Stomach (tissue), 9 donors: ENCODE measurements around the gene CAMK2G. TPM values are rescaled to one million over a fixed set of nuclear protein-coding genes. Genes with fewer than 3 reads are reported as not detected.
"Not testable (repeated sequence)": the region's sequence is repeated elsewhere in the genome, so short reads cannot be mapped to it uniquely, and the experiment has no call there.

ENCODE experiments used
- DNase-seq, 2 donors: peaks; one replicate each; pipeline versions ENCODE4 v3.0.0 to v3.0.0-alpha.2; 2013 to 2019
- H3K27ac ChIP-seq, 5 donors: fragments of 200-600 bp in 4 of 5; sonication (generic) in 4 of 5; one replicate each; pipeline ENCODE4 v1.5.1; 2013 to 2019; ENCODE audit warnings: mild to moderate bottlenecking in 1 of 5, moderate library complexity in 1 of 5
- H3K27me3 ChIP-seq, 3 donors: fragments of 200-600 bp; sonication (generic); one replicate each; pipeline ENCODE4 v1.5.1; 2017 to 2019; ENCODE audit warnings: mixed run types in 1 of 3
- H3K36me3 ChIP-seq, 4 donors: fragments of 200-600 bp; sonication (generic); 1 replicate in 3 of 4; 2 replicates in 1 of 4; pipeline ENCODE4 v1.5.1; 2016 to 2019
- H3K4me1 ChIP-seq, 4 donors: fragments of 200-600 bp; sonication (generic); one replicate each; pipeline ENCODE4 v1.5.1; 2016 to 2019
- H3K4me3 ChIP-seq, 4 donors: fragments of 200-600 bp; sonication (generic) in 3 of 4; one replicate each; pipeline ENCODE4 v1.5.1; 2016 to 2019; ENCODE audit warnings: mild to moderate bottlenecking in 1 of 4
- H3K9me3 ChIP-seq, 4 donors: fragments of 200-600 bp; sonication (generic); one replicate each; pipeline ENCODE4 v1.5.1; 2016 to 2019
- EP300 ChIP-seq: sonication (generic); formaldehyde crosslinking; IDR thresholded peaks from one replicate; pipeline ENCODE4 v1.6.1; 2017; ENCODE audit warnings: antibody characterized with exemption
- POLR2A ChIP-seq, 4 donors: fragments of 450-650 bp; IDR thresholded peaks; one replicate each; pipeline ENCODE4 v1.6.1; 2016; ENCODE audit warnings: antibody characterized with exemption in 4 of 4, control low read depth in 2 of 4, mild to moderate bottlenecking in 1 of 4, moderate library complexity in 1 of 4
- POLR2AphosphoS5 ChIP-seq, 3 donors: sonication (generic); formaldehyde crosslinking; IDR thresholded peaks; one replicate each; pipeline ENCODE4 v1.6.1; 2016; ENCODE audit warnings: antibody characterized with exemption in 3 of 3
- WGBS, 5 donors: extraction: QIAGEN DNeasy Blood & Tissue Kit in 3 of 5; methylation state at CpG; one replicate each; pipeline versions ENCODE4 v1.1.5 to v1.1.7; 2013 to 2018; 5-methylcytosine and 5-hydroxymethylcytosine counted together
- intact Hi-C: fragments of 100-400 bp; cut with DNase I; formaldehyde crosslinking; loops from one replicate; pipeline ENCODE4 v1.15.1; 2023; ENCODE audit warnings: low total_unique reads
- polyA plus RNA-seq, 3 donors: library from polyadenylated mRNA; stranded (reverse); fragments of 200-250 nt; gene quantifications; one replicate each; pipeline ENCODE4 v1.2.3, GENCODE V29; 2013
- total RNA-seq, 5 donors: library from RNA; depleted of rRNA; stranded (reverse); fragments of >200 nt; gene quantifications; one replicate each; pipeline versions ENCODE4 v1.1.0 to v1.2.3, GENCODE V29; 2014 to 2016
- TF ChIP-seq, protein P1 (sequence below), 7 experiments: fragments of 450-650 bp in 4 of 7; fragments of 200-600 bp in 3 of 7; sonication (generic) in 3 of 7; IDR thresholded peaks; one replicate each; pipeline ENCODE4 v1.5.1; 2016 to 2019; ENCODE audit warnings: antibody characterized with exemption in 7 of 7, control low read depth in 2 of 7, mild to moderate bottlenecking in 1 of 7
- donor health status: healthy with polysubstance abuse.
- donor health status: Bipolar disorder and iron deficiency.
- donor health status: healthy.

CAMK2G gene
- total and polyA plus RNA-seq, 8 donors: 7.5 to 93.3 (median 29.6) TPM

DNA sequence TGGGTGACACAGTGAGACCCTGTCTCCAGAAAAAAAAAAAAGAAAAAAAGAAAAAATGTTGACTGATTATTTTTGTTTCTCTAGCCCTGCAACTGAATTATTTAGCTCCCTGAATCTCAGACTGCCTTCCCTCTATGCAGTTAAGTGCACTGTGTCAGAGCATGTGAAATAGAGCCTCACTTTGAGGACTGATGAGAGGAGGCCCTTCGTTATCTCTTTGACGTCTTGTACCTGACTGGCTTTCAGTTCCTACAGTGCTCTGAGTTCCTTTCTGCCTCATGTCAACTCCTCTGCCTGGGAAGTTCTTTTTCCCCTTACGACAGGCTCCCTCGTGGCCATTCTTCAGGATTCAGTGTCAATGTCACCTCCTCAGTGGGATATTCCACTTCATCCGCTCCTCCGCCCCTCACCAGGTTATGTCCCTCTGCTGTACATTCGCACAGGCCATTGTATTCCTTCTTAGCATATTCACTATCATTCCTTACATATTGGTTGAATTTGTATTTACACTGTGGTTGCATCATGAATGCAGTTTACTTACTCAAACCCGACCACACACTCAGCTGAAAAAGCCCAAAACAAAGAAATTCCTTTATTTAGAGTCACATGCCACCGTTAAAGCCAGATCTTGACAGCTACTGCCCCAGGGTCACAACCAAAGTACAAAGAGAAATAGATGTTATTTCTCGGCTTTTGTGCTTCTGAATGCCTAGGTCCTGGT, 18.1 kb upstream of the CAMK2G start:
- no peak for TF ChIP-seq EP300
- TF ChIP-seq, protein P1, sequence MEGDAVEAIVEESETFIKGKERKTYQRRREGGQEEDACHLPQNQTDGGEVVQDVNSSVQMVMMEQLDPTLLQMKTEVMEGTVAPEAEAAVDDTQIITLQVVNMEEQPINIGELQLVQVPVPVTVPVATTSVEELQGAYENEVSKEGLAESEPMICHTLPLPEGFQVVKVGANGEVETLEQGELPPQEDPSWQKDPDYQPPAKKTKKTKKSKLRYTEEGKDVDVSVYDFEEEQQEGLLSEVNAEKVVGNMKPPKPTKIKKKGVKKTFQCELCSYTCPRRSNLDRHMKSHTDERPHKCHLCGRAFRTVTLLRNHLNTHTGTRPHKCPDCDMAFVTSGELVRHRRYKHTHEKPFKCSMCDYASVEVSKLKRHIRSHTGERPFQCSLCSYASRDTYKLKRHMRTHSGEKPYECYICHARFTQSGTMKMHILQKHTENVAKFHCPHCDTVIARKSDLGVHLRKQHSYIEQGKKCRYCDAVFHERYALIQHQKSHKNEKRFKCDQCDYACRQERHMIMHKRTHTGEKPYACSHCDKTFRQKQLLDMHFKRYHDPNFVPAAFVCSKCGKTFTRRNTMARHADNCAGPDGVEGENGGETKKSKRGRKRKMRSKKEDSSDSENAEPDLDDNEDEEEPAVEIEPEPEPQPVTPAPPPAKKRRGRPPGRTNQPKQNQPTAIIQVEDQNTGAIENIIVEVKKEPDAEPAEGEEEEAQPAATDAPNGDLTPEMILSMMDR (IDR thresholded peaks at IDR 0.05): no peak
- TF ChIP-seq POLR2A (IDR thresholded peaks at IDR 0.05): no peak
- TF ChIP-seq POLR2AphosphoS5 (IDR thresholded peaks at IDR 0.05): no peak
- H3K27me3 ChIP-seq: no peaks in the 10 kb centered on the region
- DNase-seq: no peak
- intact Hi-C loops: no loop called here
- no peaks in the 10 kb centered on the region for H3K9me3 ChIP-seq
- no peak overlapping the region for H3K27ac ChIP-seq
- no peaks in the 10 kb centered on the region for H3K36me3 ChIP-seq
- H3K4me3 ChIP-seq: no peak overlapping the region
- WGBS, 5 donors: 67 to 70% (median 68%) methylated on average over 10 of the region's 10 CpGs
- peaks cover 16 to 21% (median 17%) of the 10 kb centered on the region in 4 donors for H3K4me1 ChIP-seq

DNA sequence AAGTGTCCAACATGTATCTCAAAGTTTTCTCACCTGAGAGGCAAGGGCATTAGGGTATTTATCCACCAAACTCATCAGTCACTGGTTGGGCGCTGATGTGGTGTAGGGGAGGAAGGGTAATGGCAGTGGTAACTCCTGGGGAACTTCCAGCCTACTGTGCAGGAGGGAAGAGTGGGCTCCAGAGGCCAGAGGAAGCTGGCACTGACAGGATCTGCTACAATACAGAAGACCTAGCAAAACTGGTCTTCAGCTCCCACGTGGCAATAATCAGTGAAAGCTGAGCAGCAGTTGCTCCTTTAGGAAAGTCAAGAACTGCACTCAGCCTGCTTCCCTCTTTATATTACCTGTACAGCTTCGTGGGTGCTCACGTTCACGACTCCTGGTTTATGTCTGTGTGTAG, 17.2 kb upstream of the CAMK2G start:
- TF ChIP-seq POLR2A (IDR thresholded peaks at IDR 0.05): no peak
- no peak for TF ChIP-seq EP300
- TF ChIP-seq POLR2AphosphoS5 (IDR thresholded peaks at IDR 0.05): no peak
- TF ChIP-seq, protein P1 (IDR thresholded peaks at IDR 0.05): no peak
- H3K4me3 ChIP-seq: no peak overlapping the region
- DNase-seq: no peak
- no peaks in the 10 kb centered on the region for H3K36me3 ChIP-seq
- intact Hi-C loops: no loop called here
- H3K9me3 ChIP-seq: no peaks in the 10 kb centered on the region
- H3K27me3 ChIP-seq: no peaks in the 10 kb centered on the region
- 68 to 79% (median 74%) methylated on average over 5 of the region's 5 CpGs for WGBS, 5 donors
- H3K4me1 ChIP-seq: peaks cover 23 to 30% (median 26%) of the 10 kb centered on the region in 4 donors
- H3K27ac ChIP-seq: no peak overlapping the region

DNA sequence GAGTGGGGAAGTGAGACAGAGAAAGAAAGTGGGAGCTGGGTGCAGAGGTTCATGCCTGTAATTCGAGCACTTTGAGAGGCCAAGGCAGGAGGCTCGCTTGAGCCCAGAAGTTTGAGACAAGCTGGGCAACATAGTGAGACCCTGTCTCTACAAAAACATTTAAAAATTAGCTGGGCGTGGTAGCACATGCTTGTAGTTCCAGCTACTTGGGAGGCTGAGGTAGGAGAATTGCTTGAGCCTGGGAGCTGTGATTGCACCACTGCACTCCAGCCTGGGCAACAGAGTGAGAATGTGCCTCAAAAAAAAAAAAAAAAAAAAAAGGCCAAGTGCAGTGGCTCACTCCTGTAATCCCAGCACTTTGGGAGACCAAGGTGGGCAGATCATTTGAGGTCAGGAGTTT, 16.5 kb upstream of the CAMK2G start:
- H3K9me3 ChIP-seq, intact Hi-C loops, H3K4me3 ChIP-seq, DNase-seq, H3K27me3 ChIP-seq, H3K27ac ChIP-seq, H3K36me3 ChIP-seq: not testable (repeated sequence)
- peaks cover 30 to 36% (median 32%) of the 10 kb centered on the region in 4 donors for H3K4me1 ChIP-seq
- 58 to 81% (median 65%) methylated on average over 3 of the region's 3 CpGs for WGBS, 5 donors

DNA sequence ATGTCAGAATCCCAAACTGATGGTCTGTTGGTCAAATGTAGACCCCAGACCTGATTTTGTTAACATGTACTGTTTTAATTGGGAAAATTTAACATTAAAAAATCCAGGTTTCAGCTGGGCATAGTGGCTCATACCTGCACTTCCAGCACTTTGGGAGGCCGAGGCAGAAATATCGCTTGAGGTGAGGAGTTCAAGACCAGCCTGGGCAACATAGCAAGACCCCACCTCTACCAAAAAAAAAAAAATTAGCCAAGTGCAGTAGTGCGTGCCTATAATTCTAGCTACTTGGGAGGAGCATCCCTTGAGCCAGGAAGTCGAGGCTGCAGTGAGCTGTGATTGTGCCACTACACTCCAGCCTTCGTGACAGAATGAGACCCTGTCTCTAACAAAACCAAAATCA, 15.9 kb upstream of the CAMK2G start:
- WGBS, 5 donors: 86 to 97% (median 94%) methylated on average over 5 of the region's 5 CpGs
- intact Hi-C loops: no loop called here
- Histone ChIP-seq H3K4me3 (no peak overlapping the region), H3K36me3 (no peaks in the 10 kb centered on the region), H3K27me3 (no peaks in the 10 kb centered on the region), H3K4me1 (peaks cover 30 to 36% (median 32%) of the 10 kb centered on the region in 4 donors), H3K27ac (no peak overlapping the region), H3K9me3 (no peaks in the 10 kb centered on the region)
- no peak for DNase-seq
- TF ChIP-seq POLR2A (IDR thresholded peaks at IDR 0.05) (no peak), POLR2AphosphoS5 (IDR thresholded peaks at IDR 0.05) (no peak), EP300 (no peak)
- TF ChIP-seq, protein P1 (IDR thresholded peaks at IDR 0.05): no peak

- not testable (repeated sequence) for H3K27me3 ChIP-seq, H3K9me3 ChIP-seq, H3K36me3 ChIP-seq, DNase-seq, H3K4me3 ChIP-seq
- Histone ChIP-seq H3K27ac (peak overlapping the region in 1 of 5 donors; percentile 83), H3K4me1 (peaks cover 30 to 36% (median 32%) of the 10 kb centered on the region in 4 donors)
- 81 to 94% (median 88%) methylated on average over 3 of the region's 3 CpGs for WGBS, 5 donors
- intact Hi-C loops: loop anchor here (5.0 kb wide), 1 partner anchor 53 kb away; no protein-coding TSS in a partner anchor
Measured at GRCh38 chr10:73889416-73889815, 15.1 kb upstream of the CAMK2G start.
